D341Med (cell line): ENCODE measurements around the gene SET.
A peak's percentile ranks its signal among the peaks of the same experiment; 100 is the strongest.

Source experiments
- DNase-seq: peaks from one replicate; pipeline ENCODE4 v3.0.0; 2012; ENCODE audit warnings: low spot score

Gene SET

GRCh38 chr9:128713411-128713780, 24.4 kb downstream of the SET start:
- no peak for DNase-seq

GRCh38 chr9:128713941-128714573, 25.0 kb downstream of the SET start:
- no peak for DNase-seq

- DNase-seq = peak; percentile 18
Observed at GRCh38 chr9:128714586-128715435, 25.8 kb downstream of the SET start.

DNA sequence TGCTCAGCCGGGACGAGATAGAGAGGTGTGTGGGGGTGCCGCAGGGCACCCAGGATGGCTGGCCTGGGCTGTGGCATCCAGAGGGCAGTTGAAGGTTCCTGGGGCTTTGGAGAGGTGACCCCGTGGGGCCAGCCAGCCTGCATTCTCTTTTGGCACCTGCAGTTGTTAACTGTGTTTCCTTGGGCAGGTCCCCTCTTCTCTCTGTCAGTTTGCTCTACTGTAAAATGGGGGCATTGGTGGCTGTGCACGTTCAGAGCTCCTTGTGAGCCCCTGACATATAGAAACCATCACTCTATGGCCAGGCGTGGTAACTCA, 26.4 kb downstream of the SET start:
- DNase-seq = no peak

DNA sequence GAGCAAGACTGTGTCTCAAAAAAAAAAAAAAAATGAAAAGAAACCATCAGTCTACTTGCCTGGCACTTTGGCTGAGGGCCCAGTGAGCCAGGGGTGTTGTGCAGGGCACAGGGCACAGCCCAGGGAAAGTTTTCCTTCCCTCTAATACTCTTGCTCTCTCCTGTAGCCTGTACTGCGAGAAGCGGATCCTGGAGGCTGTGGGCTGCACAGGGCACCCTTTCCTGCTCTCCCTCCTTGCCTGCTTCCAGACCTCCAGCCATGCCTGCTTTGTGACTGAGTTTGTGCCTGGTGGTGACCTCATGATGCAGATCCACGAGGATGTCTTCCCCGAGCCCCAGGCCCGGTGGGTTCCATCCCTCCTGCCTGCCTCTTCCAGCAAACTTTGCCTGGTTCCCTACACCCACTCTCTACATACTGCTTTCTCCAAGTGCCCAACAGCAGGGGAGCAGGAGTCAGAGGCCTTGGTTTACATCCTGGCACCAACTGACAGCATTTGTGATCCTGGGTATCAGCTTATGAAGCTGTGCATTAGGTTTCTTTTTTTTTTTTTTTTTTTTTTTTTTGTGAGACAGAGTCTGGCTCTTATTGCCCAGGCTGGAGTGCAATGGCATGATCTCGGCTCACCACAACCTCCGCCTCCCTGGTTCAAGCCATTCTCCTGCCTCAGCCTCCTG, 27.7 kb downstream of the SET start:
- DNase-seq = peak; percentile 25

DNA sequence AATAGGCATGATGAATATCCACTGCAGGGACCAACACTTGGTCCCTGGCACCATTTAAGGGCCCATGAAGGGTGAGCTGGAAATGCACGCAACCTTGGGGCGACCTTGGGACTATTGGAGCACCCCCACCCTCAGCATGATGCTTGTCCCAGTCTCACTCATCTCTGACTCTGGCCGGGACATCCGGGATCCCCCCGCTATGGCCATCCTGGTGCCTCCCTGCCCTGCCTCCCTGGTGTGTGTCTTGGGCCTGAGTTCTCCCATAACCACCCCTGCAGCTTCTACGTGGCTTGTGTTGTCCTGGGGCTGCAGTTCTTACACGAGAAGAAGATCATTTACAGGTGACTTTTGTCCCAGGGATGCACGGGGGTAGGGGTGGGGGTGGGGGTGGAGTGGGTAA, 29.0 kb downstream of the SET start:
- no peak for DNase-seq

- no peak for DNase-seq
Observed at GRCh38 chr9:128718475-128718874, 29.5 kb downstream of the SET start.

GRCh38 chr9:128719919-128720605, 31.0 kb downstream of the SET start:
- no peak for DNase-seq

DNA sequence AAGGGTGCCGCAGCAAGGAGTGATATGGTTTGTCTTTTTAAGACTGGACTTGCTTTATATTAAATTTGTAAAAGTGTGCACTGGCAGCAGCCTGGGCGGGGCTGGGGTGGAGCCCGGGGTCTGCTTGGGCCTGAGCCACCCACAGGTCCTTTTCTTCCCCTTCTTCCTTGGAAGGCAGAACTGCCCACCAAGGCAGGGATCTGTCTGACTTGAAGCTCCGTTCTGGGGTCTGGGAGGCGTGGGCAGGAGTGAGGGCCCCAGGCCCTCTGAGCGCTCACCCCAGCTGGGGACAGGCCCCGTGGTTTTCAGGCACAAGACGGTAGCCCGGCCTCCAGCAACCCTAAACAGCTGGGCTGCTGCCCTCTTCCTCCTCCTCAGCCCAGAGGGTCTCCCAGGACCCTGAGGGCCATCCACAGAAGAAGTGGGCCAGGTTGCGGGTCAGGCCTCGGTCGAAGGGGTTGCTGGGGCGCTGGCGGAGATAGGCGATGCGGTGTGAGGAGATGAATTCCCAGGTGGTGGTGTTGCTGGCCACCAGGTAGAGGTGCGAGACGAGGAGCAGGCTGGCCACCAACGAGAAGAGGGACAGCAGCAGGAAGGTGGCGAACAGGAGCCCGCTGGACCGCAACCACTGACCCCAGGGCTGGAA, 31.9 kb downstream of the SET start:
- DNase-seq = no peak

DNA sequence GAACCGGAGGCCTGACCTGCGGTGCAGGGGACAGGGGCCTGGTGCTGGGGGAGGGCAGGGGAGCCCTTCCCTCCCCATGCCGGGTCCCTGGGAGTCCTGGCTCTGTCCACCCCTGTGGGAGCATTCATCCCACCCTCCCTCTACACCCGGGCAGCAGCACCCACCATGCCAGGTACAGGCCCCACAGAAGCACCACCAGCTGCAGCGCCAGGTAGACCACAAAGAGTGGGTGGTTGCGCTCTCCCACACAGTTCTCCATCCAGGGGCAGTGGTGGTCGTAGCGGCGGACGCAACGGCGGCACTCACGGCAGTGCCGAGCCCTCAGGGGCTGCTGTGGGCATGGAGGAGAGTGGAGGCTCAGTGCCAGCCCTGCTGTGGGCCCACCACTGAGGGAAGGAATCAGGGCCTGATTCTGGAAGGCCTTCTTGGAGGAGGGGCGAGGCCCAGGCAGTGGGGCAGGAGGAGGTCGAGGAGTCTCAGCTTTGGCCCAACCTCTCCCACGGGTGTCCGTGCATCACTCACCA, 32.5 kb downstream of the SET start:
- no peak for DNase-seq

DNA sequence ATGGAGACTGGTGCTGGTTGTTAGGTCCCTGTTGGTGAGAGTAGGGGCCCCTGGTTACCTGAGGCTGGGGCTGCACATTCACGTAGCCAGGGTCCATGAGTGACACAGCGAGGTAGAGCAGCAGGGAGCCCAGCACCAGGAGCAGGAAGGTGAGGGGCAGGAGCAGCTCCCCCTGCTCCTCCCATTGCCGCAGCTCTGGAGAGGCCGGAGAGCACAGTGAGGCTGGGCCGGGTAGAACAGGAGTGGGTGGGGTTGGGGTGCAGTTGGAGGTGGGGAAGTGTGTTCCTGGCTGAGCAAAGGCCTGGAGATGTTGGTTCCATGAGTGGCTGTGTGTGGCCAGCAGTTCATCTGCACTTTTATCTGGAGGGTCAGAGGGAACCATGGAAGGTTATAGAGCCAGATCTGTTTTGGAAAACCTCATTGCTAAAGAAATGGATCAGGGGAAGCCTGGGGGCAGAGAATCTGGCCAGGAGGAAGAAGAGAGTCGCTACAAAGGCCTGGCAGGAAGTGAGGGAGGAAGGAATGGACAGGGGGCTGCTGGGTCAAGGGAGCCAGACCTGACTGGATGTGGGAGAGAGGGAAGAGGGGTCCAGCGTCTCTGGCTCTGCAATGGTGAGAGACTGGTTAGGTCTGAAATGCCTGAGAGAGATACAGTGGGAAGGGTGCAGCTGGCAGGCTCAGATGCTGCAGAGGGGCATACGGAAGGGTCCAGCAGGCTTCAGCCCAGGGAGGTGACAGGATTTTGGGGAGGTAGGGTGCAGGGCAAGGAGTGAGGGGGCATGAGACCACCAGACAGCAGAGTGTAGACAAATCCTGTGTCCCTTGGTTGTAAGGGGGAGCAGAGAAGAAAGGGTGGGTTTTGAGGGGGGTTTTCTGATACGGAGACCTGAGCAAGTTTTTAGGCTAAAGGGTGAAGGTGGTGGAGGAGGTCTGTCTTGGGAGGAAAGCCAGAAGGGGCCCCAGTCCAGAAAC, 33.6 kb downstream of the SET start:
- DNase-seq = no peak

- DNase-seq = no peak
Observed at GRCh38 chr9:128723352-128723865, 34.4 kb downstream of the SET start.

- DNase-seq = peak; percentile 97
Observed at GRCh38 chr9:128723866-128724743, 35.1 kb downstream of the SET start, which contains the start of gene ZDHHC12. Gene ZDHHC12, minus strand, starts transcription at chr9:128724127. Its CDS starts 34 bp downstream, at chr9:128724093.

DNA sequence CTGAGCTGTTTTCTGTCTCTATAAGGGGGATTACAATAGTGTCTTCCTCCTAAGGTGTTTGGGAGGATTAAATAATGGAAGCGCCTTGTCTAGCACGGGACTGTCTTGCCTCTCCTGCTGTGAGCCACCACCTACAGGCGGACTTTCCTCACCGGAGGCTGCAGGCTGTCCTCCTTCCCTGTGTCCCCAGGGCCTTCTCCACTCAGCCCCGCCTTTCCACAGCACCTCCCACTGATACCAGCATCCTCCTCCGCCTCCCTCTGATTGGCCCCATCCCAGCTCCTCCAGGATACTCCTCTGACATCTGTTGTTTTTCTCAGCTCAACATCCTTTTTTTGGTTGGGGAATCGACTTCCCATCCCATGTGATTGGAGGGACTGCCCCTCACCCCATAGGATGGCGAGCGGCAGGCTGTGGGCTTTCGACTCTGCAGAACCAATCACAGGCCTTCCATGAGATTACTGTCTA, 35.8 kb downstream of the SET start:
- peak; percentile 87 for DNase-seq

DNA sequence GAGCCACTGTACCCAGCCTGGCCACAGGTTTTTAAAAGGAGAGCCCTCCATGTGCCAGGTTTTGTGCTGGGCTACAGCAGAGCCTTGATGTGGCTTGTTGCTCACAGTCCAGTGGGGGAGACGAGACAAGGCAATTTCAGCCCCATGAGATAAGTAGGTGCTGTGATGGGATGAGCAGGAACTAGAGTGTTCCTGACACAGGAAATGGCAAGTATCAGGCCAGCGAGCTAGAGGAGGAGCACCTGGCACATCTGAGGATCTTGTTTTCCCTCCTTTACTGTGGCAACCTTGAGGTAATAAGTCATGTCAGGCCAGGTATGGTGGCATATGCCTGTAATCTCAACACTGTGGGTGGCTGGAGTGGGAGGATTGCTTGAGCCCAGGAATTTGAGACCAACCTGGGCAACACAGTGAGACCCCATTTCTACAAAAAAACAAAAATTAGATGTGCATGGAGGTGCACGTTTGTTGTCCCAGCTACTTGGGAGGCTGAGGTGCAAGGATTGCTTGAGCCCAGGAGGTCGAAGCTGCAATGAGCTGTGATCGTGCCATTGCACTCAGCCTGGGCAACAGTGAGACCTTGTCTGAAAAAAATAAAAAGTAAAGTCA, 38.7 kb downstream of the SET start:
- no peak for DNase-seq

GRCh38 chr9:128728298-128728697, 39.3 kb downstream of the SET start:
- no peak for DNase-seq

DNA sequence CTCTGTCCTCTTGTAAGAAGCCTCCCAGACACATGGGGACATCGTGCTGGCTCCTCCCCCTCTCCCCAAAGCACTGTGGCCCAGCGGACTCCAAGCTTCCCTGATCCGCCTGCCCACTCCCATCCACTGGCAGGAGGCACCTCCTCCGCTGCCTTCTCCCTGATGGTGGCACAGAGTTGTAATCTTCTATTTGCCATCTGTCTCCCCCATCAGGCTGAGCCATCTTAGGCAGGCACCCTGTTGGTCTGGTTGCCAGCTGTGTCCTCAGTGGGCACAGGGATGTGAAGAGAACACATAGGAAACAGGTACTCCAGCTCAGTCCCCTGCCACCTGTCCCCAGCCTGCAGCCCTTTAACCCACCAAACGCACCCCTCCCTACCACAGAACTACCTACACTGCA, 40.3 kb downstream of the SET start:
- peak; percentile 67 for DNase-seq

- DNase-seq = no peak
Observed at GRCh38 chr9:128729766-128730517, 40.9 kb downstream of the SET start.
